T-helper 2 cell (primary cell): ENCODE measurements around the gene KIF15.
"Not testable (repeated sequence)": the region's sequence is repeated elsewhere in the genome, so short reads cannot be mapped to it uniquely, and the experiment has no call there.

Experiments
- DNase-seq, 5 experiments: peaks; one replicate each; pipeline versions ENCODE4 v3.0.0 to v3.0.0-alpha.2; 2012 to 2022

KIF15 gene

DNA sequence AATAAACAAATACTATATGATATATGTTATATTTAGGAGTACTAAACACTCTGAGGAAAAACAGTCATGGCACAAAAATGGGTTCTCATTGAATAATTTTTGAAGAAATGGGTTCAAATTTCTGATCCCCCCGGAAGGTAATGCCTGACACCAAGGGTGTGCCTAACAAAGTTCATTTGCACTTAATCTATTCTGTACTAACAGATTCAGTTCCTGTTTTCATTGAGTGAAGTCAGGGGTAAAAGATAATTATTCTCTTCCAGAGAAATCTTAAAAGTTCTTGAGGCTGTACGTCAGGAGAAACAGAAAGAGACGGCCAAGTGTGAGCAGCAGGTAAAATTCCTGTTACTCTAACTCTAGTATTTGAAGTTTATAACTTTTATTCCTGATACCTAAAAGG is 65.6 kb downstream of the KIF15 start:
- no peak for DNase-seq

DNA sequence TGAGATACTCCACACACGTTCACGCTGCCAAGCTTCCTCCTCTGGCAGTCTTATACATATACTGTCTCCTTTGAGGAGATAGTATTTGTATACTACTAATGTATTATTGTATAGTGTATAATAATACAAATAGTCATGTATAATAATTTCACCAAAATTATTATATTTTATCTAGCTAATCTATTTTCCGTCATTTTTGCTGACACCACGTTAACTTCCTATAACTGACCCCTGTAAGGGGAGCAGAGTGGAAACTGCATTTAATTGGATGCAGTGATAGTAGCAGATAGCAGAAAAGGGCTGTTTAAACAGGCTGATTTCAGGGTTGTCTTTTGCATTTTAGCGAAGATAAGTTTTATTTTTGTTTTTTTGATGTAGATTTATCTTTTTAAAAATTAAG is 69.6 kb downstream of the KIF15 start:
- no peak for DNase-seq

DNA sequence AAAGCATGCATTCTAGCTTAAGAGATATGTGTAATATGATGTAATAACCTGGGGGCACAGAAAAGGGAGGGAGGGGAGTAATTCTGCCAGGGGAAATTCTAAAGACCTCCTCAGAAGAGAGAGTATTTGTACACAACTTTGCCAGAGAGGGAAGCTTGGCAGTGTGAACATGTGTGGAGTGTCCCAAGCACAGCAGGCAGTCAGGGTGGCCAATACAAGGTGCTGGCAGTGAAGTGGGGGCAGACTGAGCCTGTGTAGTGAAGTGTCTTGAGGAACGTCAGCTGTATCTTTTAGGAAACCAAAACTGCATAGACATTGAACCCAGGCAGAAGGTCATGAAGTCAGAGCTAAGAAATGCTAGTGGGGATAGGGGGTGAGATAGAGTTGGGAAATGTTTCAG is 70.4 kb downstream of the KIF15 start:
- no peak for DNase-seq

DNA sequence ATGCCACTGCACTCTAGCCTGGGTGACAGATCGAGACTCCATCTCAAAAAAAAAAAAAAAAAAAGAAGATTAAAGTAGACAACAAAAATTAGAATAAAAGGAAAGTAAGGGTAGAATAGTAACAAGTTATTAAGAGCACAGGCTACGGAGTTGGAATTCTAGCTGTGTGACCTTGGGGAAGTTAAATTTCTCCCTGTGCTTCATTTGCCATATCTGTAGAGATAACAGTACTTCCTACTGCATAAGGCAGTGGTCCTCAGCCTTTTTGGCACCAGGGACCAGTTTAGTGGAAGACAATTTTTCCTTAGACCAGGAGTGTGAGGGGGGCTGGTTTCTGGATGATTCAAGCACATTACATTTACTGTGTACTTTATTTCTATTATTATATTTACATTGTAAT is 71.4 kb downstream of the KIF15 start:
- no peak for DNase-seq

DNA sequence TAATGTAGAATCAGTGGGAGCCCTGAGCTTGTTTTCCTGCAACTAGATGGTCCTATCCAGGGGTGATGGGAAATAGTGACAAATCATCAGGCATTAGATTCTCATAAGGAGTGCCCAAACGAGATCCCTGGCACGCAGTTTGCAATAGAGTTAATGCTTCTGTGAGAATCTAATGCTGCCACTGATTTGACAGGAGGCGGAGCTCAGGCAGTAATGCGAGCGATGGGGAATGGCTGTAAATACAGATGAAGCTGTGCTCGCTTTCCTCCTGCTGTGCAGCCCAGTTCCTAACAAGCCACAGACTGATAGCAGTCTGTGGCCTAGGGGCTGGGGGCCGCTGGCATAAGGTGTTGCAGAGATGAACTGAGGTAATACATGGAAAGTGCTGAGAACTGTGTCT is 71.8 kb downstream of the KIF15 start:
- no peak for DNase-seq

DNA sequence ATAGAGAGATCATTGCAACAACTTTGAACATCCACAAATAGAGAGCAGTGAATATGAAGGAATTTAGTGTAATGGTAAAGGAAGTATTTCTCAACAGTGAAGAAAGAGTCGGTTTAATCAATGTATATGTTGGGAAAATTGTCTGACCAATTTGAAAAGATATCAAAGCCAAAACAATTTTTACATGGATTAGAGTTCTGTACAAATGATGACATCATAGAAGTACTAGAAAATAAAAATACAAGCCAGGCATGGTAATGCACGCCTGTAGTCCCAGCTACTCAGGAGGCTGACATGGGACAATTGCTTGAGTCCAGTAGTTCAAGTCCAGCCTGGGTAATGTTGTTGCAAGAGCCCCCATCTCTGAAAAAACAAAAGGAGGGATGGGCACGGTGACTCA is 74.1 kb downstream of the KIF15 start:
- DNase-seq, result no peak

DNA sequence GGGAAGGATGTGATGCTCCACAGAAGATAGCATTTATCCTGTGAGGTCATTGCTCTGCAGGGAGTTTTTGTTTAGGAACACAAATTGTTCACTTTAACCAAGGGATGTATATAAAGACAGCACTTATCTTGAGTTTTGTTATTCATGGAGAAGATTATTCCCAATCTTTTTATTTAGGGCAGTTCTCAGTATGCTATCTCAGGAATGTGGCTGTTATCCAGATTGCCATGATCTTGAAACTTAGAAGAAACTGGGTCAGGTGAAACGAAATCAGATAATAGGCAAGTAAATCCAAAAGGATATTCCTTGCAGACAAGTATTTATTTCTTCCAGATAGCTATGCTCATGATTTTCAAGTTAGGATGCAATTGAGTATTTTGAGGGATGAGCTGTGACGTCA is 80.8 kb downstream of the KIF15 start:
- no peak for DNase-seq

DNA sequence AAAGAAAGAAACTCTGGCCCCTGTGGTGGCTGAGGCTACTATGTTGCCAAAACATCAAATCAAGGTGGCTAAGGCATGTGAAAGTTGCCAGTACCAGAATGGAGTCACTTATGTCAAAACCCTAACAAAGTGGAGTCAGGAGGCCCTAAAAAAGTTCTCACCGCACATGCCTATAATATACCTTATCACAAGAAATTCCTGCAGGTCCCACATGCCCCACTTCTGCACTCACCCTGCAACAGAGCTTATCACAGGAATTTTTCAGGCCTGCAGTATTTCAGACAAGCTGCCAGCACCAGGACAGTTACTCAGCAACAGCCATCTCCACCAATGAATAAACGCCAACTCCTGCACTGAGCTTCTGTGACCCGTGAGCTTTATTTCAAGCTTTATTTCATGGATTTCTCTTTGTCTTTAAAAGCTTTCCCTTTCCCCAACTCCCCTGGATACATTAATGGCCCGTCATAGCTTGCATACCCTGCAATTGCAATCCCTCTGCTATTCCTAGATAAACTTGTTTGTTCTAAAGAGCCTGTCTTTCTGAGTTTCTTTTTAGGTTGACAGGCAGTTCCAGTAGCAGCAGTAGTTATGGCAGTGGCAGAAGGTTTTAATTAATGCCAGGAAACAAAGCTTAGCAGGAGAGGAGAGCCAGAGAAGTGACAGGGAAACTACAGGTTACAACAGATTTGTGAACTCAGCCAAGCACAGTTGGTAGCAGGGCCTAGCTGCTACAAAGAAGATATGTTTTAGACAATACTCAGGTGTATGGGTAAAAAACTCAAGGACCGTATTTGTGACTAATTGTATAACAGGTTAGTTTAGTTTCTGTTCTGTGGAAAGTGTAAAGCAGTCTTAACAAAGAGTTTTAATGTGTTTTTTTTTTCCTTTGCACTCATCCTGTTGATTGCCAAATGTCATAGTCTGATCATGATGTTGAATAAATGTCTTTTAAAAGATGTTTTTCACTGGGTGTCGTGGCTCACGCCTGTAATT is 84.2 kb downstream of the KIF15 start:
- no peak for DNase-seq

DNA sequence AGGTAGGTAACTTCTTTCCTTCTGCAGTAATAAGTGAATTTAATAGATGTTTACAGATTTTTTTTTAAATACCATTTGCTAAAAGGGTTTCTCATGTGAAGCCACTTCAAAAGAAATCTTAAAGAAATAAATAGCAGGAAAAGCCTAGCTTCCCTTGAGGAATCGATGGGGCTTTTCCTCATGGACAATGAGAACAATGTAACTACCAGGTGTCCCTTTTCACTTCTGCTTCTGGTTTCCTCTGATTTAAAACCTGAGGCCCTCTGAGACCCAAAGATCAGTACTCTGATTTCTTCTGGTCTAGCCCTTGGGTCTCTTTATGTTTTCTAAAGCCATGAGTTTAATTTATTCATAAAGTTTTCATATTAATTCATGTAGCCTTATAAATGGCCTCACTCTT is 87.0 kb downstream of the KIF15 start:
- no peak for DNase-seq

DNA sequence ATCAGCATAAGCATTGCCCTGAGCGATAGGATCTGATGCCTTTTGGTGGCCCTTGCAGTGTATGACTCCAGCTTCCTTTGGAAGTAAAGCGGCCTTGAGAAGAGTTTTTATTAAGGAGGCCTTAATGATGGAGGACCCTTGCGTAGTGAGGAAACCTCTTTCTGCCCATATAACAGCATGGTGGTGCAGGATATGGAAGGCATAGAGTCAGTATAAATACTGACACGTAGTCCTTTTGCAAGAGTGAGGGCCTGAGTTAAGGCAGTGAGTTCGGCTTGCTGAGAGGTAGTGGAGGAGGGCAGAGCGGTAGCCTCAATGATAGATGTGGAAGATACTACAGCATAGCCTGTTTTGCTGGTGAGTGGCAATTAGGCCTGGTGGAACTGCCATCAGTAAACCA is 95.1 kb downstream of the KIF15 start:
- DNase-seq, result not testable (repeated sequence)

DNA sequence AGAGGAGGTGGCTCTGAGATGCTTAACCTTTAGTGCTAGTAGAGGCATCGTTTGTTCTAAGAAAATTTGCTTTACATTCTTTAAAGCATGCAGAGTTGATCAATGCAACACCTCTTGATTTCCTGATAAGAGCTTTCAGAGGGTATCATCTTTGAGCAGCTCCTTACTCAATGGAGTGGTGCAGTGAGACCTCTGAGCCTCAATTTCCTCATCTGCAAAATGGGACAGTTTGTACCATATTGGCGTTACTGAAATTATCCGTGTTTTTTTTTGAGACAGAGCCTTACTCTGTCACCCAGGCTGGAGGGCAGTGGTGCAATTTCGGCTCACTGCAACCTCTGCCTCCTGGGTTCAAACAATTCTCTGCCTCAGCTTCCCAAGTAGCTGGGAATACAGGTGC is 98.5 kb downstream of the KIF15 start:
- DNase-seq, result no peak

DNA sequence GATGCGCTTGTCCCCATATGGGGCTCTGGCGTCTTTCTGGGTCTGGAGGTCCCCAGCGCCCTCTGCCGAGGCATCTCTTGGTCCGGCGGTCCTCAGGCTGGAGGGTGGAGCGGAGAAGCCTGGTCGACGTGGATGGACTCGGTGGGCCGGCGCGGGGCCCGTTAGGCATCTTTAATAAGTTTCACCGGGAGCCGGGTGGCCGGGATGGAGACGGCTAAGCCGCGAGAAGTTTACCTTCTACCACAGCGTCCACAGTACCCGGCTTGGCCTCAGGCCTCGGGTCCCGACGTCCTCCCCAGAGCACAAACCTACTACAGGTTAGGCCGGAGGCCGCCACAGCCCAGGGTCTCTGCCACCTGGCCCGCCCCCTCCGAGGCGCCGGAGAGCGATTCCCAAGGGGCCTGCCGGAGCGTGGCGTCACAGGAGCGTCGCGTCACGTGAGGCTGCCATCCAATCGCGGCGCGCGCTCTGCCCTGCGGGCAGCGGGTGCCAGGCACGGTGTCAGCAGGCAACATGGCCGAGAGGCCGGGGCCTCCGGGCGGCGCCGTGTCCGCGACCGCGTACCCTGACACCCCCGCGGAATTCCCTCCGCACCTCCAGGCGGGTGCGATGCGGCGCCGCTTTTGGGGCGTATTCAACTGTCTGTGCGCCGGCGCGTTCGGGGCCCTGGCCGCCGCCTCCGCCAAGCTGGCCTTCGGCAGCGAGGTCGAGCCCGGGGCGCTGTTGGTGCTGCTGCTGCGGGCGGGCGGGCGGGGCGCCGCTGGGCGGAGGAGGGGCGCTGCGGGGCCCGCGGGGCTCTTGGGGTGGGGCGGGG is 100.0 kb downstream of the KIF15 start, which contains the start of gene TMEM42:
Gene TMEM42, plus strand, starts transcription at position 501 of the 814 bp plus-strand sequence. Its CDS starts 13 bp downstream, at position 514.
- peak; percentile 78 to 94 (median 85) for DNase-seq

DNA sequence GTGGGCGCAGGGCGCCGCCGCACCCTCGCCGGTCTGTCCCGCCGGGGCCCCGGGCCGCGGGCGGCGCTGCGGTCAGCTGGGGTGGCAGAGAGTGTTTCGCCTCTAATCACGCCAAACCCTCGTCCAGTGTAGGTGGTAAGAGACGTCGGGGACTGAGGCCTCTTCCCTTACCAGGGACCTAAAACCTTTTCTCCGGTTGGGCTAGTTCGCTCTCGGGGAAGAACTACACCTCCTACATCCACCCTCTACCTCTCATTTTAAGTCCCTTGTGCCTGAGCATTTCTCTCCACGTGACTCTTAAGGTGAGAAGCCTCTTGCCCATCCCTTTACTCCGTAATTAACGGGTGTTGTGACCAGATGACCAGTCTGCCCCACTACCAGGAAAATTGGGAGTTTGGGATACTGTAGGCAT is 100.6 kb downstream of the KIF15 start:
- DNase-seq, result peak in 1 of 5 experiments; percentile 52

DNA sequence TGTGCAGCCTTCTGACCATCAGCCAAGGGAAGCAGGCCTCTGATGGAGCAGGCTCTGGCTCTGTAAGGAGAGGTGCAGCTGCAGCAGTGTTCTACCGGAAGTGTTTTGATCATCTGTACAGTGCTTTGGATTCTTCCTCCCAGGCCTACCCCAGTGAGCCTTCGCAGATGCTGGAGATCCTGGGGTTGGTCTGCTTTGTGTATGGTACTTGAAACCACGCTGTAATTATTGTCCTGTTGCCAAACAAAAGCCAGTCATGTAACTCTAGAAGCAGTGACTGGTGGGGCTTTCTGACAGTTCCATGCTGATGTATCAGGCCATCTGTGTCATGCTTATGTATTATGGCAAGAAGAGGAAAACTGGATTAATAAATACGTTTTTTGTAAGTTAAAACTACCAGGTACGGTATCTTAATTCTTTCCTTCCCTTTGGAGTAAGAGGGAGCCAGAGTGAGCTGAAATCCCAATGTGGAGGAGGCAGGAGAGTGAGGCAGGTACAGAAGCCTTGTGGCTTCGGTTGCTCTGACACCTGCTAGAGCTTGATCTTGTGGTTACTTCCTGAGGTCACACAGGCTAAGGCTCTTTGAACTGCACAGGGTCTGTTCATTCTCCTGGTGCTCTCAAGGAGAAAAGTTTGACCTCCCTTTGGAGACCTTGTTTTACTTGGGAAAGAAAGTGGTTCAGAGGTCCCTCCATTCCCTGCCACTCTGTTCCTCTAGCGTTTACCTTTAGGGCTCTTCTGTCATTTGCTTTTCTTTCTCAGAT is 103.9 kb downstream of the KIF15 start:
- peak in 2 of 5 experiments; percentile 40 to 47 for DNase-seq

DNA sequence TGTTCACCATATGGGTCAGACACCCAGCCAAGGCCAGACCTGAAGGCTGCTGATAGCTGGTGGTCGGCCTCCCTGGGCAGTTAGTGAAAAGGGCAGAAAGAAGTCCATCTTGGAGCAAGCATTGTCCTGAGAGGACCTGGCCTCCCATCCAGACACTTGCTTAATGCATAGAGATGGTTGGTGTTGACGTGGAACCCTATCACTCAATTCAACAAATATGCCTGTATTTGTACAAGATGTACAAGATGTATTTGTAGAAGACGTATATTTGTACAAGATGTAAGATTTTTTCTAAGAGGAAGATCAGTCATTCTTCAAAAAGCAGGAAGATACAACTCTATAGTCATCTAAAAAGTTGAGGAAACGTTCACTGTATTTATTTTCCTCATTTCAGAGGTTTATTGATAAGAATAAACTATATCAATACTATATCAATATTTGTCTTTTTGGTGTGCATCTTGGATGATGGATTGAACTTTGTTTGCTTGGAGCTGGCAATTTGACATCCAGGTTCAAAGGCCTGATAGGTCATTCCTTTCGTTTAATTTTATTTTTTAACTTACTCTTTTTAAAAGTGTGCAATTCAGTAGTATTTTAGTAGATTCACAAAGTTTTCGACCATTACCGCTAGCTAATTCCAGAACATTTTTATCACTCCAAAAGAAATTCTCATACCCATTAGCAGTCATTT is 106.0 kb downstream of the KIF15 start:
- DNase-seq, result no peak

DNA sequence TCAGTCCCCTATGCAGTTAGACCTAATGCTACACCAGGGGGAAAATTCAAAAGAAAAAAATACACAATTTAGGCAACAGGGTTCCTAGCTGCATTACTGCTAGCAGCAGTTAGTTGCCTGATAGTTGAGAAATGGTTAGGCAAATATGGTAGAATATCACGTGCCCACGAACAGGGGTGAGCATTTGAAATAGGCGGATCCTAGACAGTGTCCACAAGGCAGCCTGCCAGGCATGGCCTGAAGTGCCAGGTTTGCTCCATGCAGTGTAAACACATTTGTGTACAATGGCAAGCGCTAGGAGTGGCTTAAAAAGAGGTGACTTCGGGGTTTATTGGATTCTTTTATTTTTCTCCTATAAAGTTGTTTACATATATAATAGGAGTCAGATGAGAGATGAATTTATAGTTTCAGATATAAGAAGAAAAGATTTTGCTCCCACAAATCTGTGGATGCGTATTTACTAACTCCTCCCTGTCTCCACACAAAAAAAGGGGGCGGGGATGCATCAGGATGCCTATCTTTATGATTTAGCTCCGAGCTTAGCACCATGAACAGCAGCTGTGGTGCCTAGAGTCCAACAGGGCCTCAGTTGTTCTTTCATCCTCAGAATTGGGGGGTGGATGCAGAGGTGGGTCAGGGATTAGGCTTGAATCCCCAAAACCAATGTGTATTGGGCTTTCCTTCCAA is 108.9 kb downstream of the KIF15 start:
- no peak for DNase-seq

DNA sequence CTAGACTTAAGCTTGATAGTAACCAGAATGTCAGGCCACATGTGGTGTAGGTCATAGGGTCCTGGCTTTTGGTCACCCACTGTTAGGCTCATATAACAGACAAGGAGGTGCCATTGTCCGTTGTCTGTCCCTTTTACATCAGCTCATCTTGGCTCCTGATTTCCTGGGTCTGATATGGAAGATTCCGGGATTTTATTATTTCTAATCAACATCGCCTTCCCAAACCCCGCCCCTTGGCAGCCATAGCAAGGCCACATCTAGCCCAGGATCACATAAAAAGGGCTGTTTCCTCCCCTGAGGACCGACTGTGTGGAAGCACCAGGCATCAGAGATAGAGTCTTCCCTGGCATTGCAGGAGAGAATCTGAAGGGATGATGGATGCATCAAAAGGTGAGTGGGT is 112.7 kb downstream of the KIF15 start, which contains the start of gene TGM4:
Gene TGM4, plus strand, starts transcription at position 301 of the 400 bp plus-strand sequence. Its CDS starts 71 bp downstream, at position 372.
- no peak for DNase-seq

DNA sequence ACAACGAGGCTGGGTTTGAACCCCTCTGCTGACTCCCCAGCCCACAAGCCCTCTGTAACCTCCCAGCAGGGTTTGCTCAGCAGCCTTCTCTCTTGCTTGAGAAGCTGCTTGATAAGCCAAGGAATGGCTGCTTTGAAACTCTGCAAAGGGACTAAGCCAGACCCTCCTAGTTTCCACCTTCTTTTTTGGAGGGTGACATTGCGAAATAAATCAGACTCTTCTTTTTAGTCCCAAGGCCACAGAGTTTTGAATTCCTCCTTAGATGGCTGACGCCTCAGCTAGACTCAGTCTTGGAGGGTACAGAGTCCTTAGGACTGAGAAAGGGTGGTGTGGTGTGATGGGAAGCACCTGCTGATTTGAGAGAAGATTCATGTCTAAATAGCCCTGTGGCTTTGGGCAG is 114.0 kb downstream of the KIF15 start:
- DNase-seq, result no peak

DNA sequence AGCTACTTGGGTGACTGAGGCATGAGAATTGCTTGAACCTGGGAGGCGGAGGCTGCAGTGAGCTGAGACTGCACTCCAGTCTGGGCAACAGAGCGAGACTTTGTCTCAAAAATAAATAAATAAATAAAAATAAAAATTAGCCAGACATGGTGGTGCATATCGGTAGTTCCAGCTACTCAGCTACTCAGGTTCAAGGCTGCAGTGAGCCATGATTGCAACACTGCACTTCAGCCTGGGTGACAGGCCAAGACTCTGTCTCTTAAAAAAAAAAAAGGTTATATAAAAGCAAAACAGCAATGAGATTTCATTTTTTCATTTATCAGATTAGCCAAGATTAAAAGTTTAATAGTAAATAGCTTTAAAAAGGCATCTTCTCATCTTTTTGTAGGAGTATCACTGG is 115.7 kb downstream of the KIF15 start:
- DNase-seq, result no peak

DNA sequence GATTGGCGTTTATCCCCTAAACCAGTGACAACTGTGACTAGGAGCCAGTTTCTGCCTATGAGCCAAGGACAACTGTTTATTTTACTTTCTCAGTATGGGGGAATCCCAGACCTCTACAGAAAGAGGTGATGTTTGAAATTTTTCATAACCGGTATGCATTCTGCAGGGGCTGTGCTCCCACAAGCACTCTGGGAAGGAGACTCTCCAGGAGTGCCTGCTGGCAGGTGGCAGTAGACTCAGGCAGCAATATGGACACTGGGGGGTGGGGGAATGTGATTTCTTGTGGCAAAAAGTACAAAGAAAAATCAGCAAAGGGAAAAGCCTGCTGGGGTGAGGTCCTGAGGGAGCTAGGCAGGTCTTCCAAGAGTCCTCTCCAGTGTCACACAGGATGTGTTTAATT is 118.7 kb downstream of the KIF15 start:
- DNase-seq, result no peak

DNA sequence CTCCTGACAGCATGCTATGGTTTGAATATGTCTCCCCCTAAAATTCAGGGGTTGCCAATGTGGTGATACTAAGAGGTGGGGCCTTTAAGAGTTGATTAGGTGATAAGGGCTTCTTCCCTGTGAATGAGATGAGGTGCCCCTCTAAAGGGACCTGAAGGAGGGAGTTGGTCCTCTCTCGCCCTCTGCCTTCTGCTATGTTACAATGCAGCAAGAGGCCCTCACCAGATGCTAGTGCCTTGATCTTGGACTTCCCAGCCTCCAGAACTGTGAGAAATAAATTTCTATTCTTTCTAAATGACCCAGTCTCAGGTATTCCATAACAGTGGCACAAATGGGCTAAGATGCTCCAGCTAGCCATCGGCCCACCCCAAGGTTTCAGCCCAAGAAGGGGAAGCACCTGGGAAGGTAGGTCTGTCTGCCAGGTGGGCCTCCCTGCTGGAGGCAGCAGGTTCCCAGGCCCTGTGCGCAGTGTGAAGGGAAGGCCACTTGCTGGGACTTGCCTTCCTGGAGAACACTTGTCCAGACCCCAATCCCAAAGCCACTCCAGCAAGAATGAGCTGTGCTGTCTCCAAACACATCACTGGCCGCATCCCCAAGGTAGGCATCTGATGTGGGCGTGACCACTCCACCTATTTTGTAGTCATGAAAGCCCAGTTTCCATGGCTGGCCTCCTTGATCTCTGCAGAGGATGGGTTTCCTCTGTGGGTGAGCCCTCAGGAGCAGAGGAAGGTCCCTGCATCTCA is 121.8 kb downstream of the KIF15 start:
- DNase-seq, result no peak
